ENCODE results near the gene HYAL3. TPM values are rescaled to one million over a fixed set of nuclear protein-coding genes. Genes with fewer than 3 reads are reported as not detected.
"Not testable (repeated sequence)": the region's sequence is repeated elsewhere in the genome, so short reads cannot be mapped to it uniquely, and the experiment has no call there.

Gene HYAL3
- polyA plus RNA-seq, 1 donor = 1.3 TPM

DNA sequence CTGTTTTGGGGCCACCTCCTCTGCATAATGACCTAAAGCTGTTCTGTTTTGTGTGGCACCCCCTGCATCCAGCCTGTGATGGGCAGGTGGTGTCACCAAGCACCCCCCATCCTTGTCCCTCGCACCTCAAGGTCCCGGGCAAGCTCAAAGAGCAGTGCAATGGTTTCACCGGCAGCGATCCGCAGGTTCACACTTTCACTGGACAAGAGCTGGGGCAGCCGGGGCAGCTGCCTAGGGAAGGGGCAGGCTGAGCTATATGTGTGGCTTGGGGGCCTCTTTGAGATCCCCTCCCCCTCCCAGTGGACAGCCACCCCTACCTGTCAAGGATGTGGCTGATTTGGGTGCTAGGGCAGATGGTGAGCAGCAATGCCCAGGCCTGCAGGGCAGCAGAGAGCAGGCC, 10.1 kb downstream of the HYAL3 start:
- no peak for DNase-seq

DNA sequence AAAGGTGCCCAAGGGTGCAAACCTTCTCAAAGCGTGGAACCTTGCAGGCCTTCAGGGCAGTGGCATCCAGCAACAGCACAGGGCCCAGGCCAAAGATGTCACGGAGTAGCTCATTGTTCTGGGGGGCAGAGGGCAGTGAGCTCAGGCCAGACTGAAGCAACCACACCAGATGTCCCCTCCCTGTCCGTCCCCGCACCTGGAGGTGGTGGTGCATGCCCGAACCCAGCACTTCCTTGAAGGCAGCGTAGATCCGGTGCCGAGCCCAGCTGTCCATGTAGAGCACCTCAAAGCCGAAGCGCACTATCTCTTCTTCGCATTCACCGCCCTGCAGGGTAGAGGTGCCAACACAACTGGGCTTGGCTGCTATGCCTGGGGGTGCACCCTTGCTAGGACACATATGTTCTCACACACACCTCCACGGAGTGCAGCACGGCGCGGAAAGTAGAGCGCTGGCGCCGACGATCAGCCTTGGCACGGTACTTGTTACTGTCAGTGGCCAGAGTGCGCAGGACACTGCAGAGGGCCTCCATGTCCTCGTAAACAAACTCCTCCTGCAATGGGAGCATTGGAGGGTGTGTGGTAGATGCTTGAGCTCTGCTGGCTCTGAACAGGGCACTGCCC, 10.7 kb downstream of the HYAL3 start:
- DNase-seq = no peak

GRCh38 chr3:50287262-50287661, 11.9 kb downstream of the HYAL3 start:
- DNase-seq = no peak

DNA sequence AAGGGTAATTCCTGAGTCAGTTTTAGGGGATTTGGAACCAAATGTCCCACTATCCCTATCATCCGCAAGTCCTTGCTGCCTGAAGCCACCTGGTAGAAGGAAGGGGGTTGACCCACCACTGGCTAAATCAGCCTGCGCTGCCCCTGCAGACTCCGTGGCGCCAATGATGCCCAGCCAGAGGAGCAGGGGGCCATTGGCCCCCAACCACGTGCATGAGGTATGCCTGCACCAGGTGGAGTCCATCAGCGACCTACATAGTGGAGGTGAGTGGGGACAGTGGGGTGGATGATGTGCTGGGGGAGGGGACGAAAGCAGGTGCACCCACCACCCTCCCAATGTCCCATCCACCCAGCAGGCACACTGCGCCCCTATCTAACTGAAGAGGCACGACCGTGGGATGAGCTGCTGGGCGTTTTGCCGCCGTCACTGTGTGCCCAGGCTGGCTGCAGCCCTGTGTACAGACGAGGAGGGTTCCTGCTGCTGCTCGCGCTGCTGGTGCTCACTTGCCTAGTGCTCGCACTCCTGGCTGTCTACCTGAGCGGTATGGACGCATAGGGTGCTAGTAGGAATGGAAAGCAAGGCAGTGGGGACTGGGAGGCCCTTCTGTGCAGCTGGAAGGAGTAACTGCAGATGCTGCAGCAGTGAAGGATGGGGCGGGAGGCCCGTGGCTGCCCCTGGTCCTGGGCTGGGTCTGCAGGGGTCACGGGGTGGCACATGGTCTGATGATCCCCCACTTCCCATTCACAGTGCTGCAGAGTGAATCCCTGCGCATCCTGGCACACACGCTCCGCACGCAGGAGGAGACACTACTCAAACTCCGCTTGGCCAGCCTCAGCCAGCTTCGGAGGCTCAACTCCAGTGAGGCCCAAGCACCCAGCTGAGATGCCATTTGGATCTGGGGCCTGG, 12.6 kb downstream of the HYAL3 start:
- no peak for DNase-seq

DNA sequence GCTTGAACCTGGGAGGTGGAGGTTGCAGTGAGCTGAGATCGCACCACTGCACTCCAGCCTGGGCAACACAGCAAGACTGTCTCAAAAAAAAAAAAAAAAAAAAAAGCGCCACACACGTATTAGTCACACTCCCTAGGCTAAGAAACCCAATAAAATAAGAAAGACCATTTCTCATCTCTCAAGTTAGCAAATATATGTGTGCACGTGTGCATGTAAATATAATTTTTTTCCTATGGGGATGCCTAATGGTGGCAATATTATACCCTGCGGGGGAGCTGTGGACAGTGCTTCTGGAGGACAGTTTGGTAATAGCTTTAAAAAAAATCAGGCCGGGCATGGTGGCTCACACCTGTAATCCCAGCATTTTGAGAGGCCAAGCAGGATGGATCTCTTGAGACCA, 15.1 kb downstream of the HYAL3 start:
- DNase-seq = not testable (repeated sequence)

GRCh38 chr3:50279255-50280016, 19.8 kb downstream of the HYAL3 start:
- DNase-seq = no peak

DNA sequence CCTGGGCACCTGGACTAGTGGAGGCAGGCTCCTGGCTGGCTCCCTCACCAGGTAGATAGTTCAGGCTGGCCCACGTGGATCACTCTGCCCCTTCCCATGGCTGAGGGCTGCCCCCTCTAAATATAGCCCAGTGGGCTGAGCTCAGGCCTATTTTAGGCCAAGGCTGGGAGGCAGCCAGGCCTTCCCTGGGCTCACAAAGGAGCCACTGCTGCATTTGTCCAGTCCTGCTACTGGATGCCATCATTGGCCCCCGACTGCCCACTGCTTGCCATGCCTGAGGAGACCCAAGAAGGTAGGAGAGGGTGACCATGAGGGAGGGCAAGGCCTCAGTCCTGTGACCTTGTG, 20.4 kb downstream of the HYAL3 start, which contains the start of gene LSMEM2:
Gene LSMEM2, plus strand, starts transcription at position 208 of the 345 bp plus-strand sequence. Its CDS starts 27 bp downstream, at position 235.
- DNase-seq = no peak

DNA sequence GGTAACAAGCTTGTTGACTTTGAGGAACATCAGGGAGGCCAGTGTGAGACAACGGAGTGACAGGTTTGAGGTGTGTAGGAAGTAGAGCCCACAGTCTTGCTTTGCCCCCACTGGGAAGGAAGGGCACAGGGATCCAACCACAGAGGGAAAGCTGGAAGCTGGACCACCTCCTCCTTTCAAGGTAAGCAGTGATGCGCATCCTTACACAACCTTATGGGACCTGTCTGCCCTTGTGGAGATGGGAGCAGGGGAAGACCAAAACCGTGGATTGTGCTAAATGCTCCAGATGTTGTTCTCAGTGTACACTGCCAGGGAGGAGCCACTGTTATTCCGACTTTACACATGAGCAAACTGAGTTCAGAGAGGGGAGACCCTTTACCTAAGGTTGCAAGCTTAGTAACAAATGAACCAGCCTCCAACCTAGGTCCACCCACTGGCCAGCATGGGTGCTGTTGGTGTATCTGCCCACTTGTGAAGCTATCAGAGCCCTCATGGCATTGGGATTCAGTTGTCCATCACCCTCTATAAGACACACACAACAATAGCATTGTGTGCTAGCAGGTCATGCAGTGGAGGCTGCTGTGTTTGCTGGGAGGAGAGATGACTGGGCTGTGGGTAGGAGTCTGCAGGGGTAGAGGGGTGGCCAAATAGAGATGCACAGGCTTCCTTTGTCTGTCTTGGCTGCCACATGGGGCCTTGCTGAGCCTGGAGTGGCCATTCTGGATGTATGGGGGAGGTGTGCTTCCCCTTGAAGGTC, 20.9 kb downstream of the HYAL3 start:
- DNase-seq = no peak

DNA sequence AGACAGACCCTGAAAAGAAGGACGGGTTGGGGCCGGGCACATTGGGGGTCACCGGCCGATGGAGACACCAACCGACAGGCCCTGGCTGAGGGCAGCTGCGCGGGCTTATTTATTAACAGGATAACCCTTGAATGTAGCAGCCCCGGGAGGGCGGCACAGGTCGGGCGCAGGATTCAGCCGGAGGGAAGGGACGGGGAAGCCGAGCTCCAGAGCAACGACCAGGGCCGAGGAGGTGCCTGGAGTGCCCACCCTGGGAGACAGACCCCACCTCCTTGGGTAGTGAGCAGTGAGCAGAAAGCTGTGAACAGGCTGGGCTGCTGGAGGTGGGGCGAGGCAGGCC, 22.5 kb downstream of the HYAL3 start:
- DNase-seq = no peak

- no peak for DNase-seq
Measured at GRCh38 chr3:50275996-50276761, 23.0 kb downstream of the HYAL3 start.

GRCh38 chr3:50275141-50275995, 23.8 kb downstream of the HYAL3 start:
- no peak for DNase-seq

GRCh38 chr3:50274371-50275104, 24.7 kb downstream of the HYAL3 start:
- no peak for DNase-seq

DNA sequence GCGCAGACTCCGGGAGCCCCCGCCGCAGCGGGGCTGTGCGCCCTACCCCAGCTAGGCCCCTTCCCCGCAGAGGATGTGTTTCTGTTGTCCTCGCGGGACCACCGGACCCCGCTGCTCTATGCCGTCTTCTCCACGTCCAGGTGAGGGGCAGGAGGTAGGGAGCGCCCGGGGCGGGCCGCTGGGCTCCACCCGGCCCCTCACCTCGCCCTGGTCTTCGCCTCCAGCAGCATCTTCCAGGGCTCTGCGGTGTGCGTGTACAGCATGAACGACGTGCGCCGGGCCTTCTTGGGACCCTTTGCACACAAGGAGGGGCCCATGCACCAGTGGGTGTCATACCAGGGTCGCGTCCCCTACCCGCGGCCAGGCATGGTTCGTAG, 25.5 kb downstream of the HYAL3 start:
- DNase-seq = no peak

DNA sequence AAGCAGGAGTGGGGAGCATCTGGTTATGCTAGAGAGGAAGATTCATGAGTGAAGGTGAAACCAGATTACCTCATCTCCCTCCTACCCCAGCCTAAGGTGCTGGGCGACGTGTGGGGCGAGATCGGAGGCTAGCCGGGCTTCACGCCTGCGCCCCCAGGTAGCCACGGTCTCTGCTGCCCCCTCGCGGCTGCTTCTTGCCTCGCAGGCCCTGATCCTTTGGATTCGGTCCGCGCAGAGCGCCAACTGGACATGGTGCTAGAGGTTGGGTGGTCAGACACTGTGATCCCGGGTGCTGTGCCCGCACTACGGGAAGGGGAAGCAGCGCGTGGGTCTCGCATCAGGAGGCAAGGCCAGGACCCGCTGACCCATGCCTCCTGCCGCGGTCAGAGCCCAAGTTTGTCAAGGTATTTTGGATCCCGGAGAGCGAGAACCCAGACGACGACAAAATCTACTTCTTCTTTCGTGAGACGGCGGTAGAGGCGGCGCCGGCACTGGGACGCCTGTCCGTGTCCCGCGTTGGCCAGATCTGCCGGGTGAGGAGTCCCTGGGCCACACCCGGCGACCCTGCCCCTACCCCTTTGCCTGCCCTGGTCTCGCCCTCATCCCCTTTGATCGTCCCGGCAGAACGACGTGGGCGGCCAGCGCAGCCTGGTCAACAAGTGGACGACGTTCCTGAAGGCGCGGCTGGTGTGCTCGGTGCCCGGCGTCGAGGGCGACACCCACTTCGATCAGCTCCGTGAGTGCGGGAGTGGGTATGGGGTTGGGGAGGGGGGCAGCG, 26.1 kb downstream of the HYAL3 start:
- peak; percentile 86 for DNase-seq

DNA sequence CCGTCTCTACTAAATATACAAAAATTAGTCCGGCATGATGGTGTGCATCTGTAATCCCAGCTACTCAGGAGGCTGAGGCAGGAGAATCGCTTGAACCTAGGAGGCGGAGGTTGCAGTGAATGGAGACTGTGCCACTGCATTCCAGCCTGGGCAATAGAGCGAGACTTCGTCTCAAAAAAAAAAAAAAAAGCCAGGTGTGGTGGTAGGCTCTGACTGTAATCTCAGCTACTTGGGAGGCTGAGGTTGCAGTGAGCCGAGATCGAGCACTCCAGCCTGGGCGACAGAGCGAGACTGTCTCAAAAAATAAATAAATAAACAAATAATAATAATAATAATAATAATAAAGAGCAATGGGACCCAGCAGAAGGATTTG, 26.7 kb downstream of the HYAL3 start:
- DNase-seq = not testable (repeated sequence)

DNA sequence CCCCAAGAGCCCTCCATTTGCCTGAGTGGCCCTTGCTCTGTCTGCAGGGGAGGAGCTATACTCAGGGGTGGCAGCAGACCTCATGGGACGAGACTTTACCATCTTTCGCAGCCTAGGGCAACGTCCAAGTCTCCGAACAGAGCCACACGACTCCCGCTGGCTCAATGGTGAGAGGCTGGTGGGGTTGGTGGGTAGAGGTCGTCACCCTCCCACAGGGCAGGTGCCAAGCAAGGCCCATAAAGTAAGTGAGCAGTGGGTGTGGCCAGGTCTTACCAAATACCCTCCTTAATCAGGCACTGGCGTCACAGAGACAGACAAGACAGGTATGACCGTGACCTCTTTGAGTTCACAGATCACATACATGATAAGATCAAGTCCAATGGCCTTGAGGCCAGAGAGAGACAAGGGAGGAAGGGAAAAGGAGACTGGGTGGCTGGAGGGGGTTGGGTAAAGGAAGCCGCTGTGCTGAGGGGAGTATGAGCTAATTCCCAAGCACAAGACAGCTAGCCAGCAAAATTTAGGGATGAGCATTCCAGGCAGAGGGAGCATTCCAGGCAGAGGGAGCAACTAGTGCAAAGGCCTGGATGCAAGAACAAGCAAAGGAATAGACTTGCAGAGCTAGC, 27.8 kb downstream of the HYAL3 start:
- DNase-seq = no peak

DNA sequence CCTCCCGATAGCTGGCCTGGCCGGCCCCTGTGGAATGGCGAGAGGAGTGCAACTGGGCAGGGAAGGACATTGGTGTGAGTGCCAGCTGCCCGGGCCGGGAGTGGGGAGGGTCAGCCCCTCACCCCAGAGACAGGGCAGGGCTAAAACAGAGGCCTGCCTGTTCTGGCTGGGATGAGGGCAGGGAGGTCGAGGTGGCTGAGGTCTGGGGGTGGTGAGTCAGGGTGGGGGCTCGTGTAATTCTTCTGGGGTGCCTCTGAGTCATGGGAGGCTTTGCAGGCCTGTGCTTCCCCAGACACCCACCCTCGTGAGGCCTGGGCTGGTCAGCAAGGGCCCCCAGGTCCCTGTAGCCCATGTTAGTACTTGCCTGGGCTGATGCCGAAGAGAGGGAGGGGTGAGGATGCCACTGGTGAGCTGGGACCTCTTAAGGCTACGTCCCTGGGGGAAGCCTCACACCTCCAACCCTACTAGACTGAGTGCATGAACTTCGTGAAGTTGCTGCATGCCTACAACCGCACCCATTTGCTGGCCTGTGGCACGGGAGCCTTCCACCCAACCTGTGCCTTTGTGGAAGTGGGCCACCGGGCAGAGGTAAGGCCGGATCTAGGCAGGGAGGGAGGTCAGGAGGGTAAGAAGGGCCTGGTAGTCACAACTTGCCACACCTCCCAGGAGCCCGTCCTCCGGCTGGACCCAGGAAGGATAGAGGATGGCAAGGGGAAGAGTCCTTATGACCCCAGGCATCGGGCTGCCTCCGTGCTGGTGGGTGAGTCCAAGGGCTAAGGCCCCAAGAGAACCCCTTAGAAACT, 28.6 kb downstream of the HYAL3 start:
- DNase-seq = no peak

- no peak for DNase-seq
Measured at GRCh38 chr3:50269977-50270413, 29.2 kb downstream of the HYAL3 start.
